PFSK-1 (cell line): ENCODE results near the gene HERC6.

Source experiments
- POLR2AphosphoS5 ChIP-seq: IDR thresholded peaks from 2 replicates; pipeline ENCODE4 v1.6.1; 2012; ENCODE audit warnings: low read depth, mild to moderate bottlenecking, control low read depth, low read length, moderate library complexity
- SIN3A ChIP-seq: IDR thresholded peaks from 2 replicates; pipeline ENCODE4 v1.6.1; 2012; ENCODE audit warnings: mild to moderate bottlenecking, low read length, moderate library complexity, borderline replicate concordance; ENCODE audit not compliant: insufficient read depth
- TAF1 ChIP-seq: IDR thresholded peaks from 2 replicates; pipeline ENCODE4 v1.6.1; 2012; ENCODE audit warnings: low read length, control low read depth, borderline replicate concordance; ENCODE audit not compliant: insufficient read depth
- TF ChIP-seq, protein P1 (sequence below), 2 experiments: IDR thresholded peaks; 2 replicates each; pipeline versions ENCODE4 v1.6.1 to v1.8.0; 2011 to 2012; ENCODE audit warnings: low read depth in 2 of 2, low read length in 2 of 2, control low read depth in 1 of 2, inconsistent platforms in 1 of 2, mild to moderate bottlenecking in 1 of 2, moderate library complexity in 1 of 2; ENCODE audit not compliant: insufficient read depth in 1 of 2

DNA sequence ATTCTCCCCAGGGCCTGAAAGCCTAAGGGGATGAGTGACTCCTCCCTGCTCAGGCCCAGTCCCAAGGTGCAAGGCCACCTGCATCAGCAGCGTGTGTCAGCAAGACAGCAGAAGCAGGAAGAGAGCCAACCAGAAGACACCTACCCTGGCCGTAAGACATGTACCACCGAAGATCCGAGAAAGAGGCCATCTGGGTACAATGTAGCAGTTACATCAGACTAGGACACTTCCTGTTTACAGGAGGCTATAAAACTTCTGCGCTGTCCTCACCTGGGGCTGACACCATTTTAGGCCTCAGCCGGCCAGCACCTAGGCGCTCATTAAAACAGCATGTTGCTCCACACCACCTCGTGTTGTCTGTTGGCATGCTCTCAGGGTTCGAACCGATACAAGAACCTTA, 19.1 kb upstream of the HERC6 start:
- TF ChIP-seq SIN3A: no peak
- no peak for TF ChIP-seq TAF1
- no peak for TF ChIP-seq POLR2AphosphoS5
- TF ChIP-seq, protein P1, sequence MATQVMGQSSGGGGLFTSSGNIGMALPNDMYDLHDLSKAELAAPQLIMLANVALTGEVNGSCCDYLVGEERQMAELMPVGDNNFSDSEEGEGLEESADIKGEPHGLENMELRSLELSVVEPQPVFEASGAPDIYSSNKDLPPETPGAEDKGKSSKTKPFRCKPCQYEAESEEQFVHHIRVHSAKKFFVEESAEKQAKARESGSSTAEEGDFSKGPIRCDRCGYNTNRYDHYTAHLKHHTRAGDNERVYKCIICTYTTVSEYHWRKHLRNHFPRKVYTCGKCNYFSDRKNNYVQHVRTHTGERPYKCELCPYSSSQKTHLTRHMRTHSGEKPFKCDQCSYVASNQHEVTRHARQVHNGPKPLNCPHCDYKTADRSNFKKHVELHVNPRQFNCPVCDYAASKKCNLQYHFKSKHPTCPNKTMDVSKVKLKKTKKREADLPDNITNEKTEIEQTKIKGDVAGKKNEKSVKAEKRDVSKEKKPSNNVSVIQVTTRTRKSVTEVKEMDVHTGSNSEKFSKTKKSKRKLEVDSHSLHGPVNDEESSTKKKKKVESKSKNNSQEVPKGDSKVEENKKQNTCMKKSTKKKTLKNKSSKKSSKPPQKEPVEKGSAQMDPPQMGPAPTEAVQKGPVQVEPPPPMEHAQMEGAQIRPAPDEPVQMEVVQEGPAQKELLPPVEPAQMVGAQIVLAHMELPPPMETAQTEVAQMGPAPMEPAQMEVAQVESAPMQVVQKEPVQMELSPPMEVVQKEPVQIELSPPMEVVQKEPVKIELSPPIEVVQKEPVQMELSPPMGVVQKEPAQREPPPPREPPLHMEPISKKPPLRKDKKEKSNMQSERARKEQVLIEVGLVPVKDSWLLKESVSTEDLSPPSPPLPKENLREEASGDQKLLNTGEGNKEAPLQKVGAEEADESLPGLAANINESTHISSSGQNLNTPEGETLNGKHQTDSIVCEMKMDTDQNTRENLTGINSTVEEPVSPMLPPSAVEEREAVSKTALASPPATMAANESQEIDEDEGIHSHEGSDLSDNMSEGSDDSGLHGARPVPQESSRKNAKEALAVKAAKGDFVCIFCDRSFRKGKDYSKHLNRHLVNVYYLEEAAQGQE (IDR thresholded peaks at IDR 0.05; ENCODE audit: insufficient read depth in 1 of 2, low read depth in 2 of 2, low read length in 2 of 2): no peak
